GM13976 (cell line): ENCODE results near the gene GALNT14.

Experiments
- DNase-seq: peaks from one replicate; pipeline ENCODE4 v3.0.0; 2012; ENCODE audit warnings: low spot score
- CTCF ChIP-seq: IDR thresholded peaks from 2 replicates; pipeline ENCODE4 v1.5.1; 2012; ENCODE audit warnings: borderline replicate concordance, mild to moderate bottlenecking; ENCODE audit not compliant: insufficient read depth; ENCODE audit errors: extremely low read depth, missing control alignments, control extremely low read depth
- in situ Hi-C: fragments of 300-500 bp; cut with MboI; formaldehyde crosslinking; loops from one replicate; pipeline ENCODE4 v1.12.0; 2022; ENCODE audit warnings: low sequenced_read_pairs, mixed read lengths, inconsistent platforms; ENCODE audit not compliant: unreplicated experiment

GALNT14 gene

GRCh38 chr2:30939364-30939763 lies 198.9 kb downstream of the GALNT14 start:
- in situ Hi-C loops, result no loop called here

GRCh38 chr2:30938196-30938595 lies 200.0 kb downstream of the GALNT14 start:
- in situ Hi-C loops, result no loop called here
- no peak for TF ChIP-seq CTCF

More at GRCh38 chr2:30939364-30939763, 198.9 kb downstream of the GALNT14 start:
- no peak for DNase-seq
- TF ChIP-seq CTCF, result no peak

GRCh38 chr2:30936977-30937376 lies 201.3 kb downstream of the GALNT14 start:
- in situ Hi-C loops, result no loop called here
- no peak for DNase-seq
- no peak for TF ChIP-seq CTCF

More at GRCh38 chr2:30938196-30938595, 200.0 kb downstream of the GALNT14 start:
- no peak for DNase-seq

- in situ Hi-C loops, result no loop called here
- no peak for DNase-seq
- no peak for TF ChIP-seq CTCF
Measured at GRCh38 chr2:30935795-30936194, 202.4 kb downstream of the GALNT14 start.

- no peak for DNase-seq
- no peak for TF ChIP-seq CTCF
- in situ Hi-C loops, result no loop called here
Measured at GRCh38 chr2:30934066-30934465, 204.2 kb downstream of the GALNT14 start.

- in situ Hi-C loops, result no loop called here
- TF ChIP-seq CTCF, result no peak
- DNase-seq, result no peak
Measured at GRCh38 chr2:30933496-30933895, 204.7 kb downstream of the GALNT14 start.

GRCh38 chr2:30932870-30933269 lies 205.4 kb downstream of the GALNT14 start:
- DNase-seq, result no peak
- in situ Hi-C loops, result no loop called here
- TF ChIP-seq CTCF, result no peak
